G401 (cell line): ENCODE measurements around the gene ZNF236. TPM values are rescaled to one million over a fixed set of nuclear protein-coding genes. Genes with fewer than 3 reads are reported as not detected.

ENCODE experiments used
- DNase-seq: peaks from one replicate; pipeline ENCODE4 v3.0.0-alpha.2; 2015; ENCODE audit warnings: low spot score
- in situ Hi-C: cut with HindIII; loops from 2 replicates; pipeline ENCODE4 v1.10.0; 2016; ENCODE audit warnings: low sequenced_read_pairs, mixed read lengths
- total RNA-seq: library from RNA; depleted of rRNA; stranded (reverse); fragments of >200 nt; shearing (Covaris generic); gene quantifications from 2 replicates; pipeline ENCODE4 v1.2.3, GENCODE V29; 2014

ZNF236 gene
- total RNA-seq, 1 experiment from 2014 or later: 4.8 TPM

- no peak for DNase-seq
- in situ Hi-C loops: no loop called here
Measured at GRCh38 chr18:76850112-76850511, 27.8 kb downstream of the ZNF236 start.

- no peak for DNase-seq
- in situ Hi-C loops: no loop called here
Measured at GRCh38 chr18:76855594-76855993, 33.2 kb downstream of the ZNF236 start.

GRCh38 chr18:76857476-76857875 lies 35.1 kb downstream of the ZNF236 start:
- in situ Hi-C loops: no loop called here
- no peak for DNase-seq

- in situ Hi-C loops: no loop called here
- no peak for DNase-seq
Measured at GRCh38 chr18:76859474-76860339, 37.4 kb downstream of the ZNF236 start.

- in situ Hi-C loops: no loop called here
Measured at GRCh38 chr18:76860411-76860810, 38.1 kb downstream of the ZNF236 start.

GRCh38 chr18:76866666-76867065 lies 44.3 kb downstream of the ZNF236 start:
- DNase-seq: peak; percentile 61
- in situ Hi-C loops: no loop called here

More at GRCh38 chr18:76860411-76860810, 38.1 kb downstream of the ZNF236 start:
- DNase-seq: no peak

- DNase-seq: no peak
- in situ Hi-C loops: no loop called here
Measured at GRCh38 chr18:76873311-76873710, 51.0 kb downstream of the ZNF236 start.

- in situ Hi-C loops: no loop called here
- DNase-seq: no peak
Measured at GRCh38 chr18:76873713-76874112, 51.4 kb downstream of the ZNF236 start.

- in situ Hi-C loops: no loop called here
- DNase-seq: no peak
Measured at GRCh38 chr18:76874642-76875389, 52.5 kb downstream of the ZNF236 start.

- in situ Hi-C loops: no loop called here
- peak; percentile 42 for DNase-seq
Measured at GRCh38 chr18:76875390-76876325, 53.3 kb downstream of the ZNF236 start.

GRCh38 chr18:76878426-76878825 lies 56.1 kb downstream of the ZNF236 start:
- DNase-seq: no peak
- in situ Hi-C loops: no loop called here

- no peak for DNase-seq
- in situ Hi-C loops: no loop called here
Measured at GRCh38 chr18:76880026-76880425, 57.7 kb downstream of the ZNF236 start.

GRCh38 chr18:76881744-76882143 lies 59.4 kb downstream of the ZNF236 start:
- DNase-seq: peak; percentile 47
- in situ Hi-C loops: no loop called here

- DNase-seq: peak; percentile 74
- in situ Hi-C loops: no loop called here
Measured at GRCh38 chr18:76882146-76882545, 59.8 kb downstream of the ZNF236 start.

GRCh38 chr18:76885001-76885400 lies 62.6 kb downstream of the ZNF236 start:
- in situ Hi-C loops: no loop called here
- no peak for DNase-seq

GRCh38 chr18:76886112-76886511 lies 63.8 kb downstream of the ZNF236 start:
- DNase-seq: no peak
- in situ Hi-C loops: no loop called here

- in situ Hi-C loops: no loop called here
- no peak for DNase-seq
Measured at GRCh38 chr18:76889091-76889699, 66.8 kb downstream of the ZNF236 start.

- in situ Hi-C loops: no loop called here
- DNase-seq: no peak
Measured at GRCh38 chr18:76892832-76893231, 70.5 kb downstream of the ZNF236 start.
